ENCODE results near the gene IDH2. TPM values are rescaled to one million over a fixed set of nuclear protein-coding genes. Genes with fewer than 3 reads are reported as not detected.

The IDH2 gene
- total and polyA plus RNA-seq, 2 of the 4 experiments (the other 2 are of a cell fraction): 84.9 to 118 TPM

- no peak for DNase-seq
- intact Hi-C loops (cut with micrococcal nuclease): no loop called here
- H2BK5ac ChIP-seq (ENCODE audit: low read depth, low read length, poor library complexity, severe bottlenecking): no peak overlapping the region
- H3K27me3 ChIP-seq (ENCODE audit: control insufficient read depth, insufficient read depth, low read length): no peaks in the 10 kb centered on the region
- no peak overlapping the region for H3K4me3 ChIP-seq (ENCODE audit: insufficient read depth, low read depth, low read length)
- no peak overlapping the region for H2AFZ ChIP-seq (replicated peaks; ENCODE audit: low read length, poor library complexity)
- no TSS peak for BruUV-seq (replicated peaks)
- no peak overlapping the region for H3K18ac ChIP-seq (ENCODE audit: low read depth, low read length)
- H4K91ac ChIP-seq (ENCODE audit: insufficient read depth, low read depth, low read length): no peak overlapping the region
- in situ Hi-C loops (cut with MboI; ENCODE audit: low sequenced_read_pairs): no loop called here
- H4K8ac ChIP-seq (ENCODE audit: low read depth in 2 of 2, low read length in 2 of 2): no peak overlapping the region
- no peaks in the 10 kb centered on the region for H3K9me3 ChIP-seq (ENCODE audit: control insufficient read depth, insufficient read depth, low read length)
- no peak overlapping the region for H3K56ac ChIP-seq (ENCODE audit: extremely low read depth, insufficient read depth, low read length)
- H4K20me1 ChIP-seq (ENCODE audit: insufficient read depth, low read length): no peaks in the 10 kb centered on the region
- no peak overlapping the region for H2BK20ac ChIP-seq (ENCODE audit: low read depth, low read length)
- H3K4me1 ChIP-seq (ENCODE audit: control insufficient read depth, insufficient read depth, low read length): peaks cover 10% of the 10 kb centered on the region
- H3K9ac ChIP-seq (ENCODE audit: low read depth, low read length): no peak overlapping the region
- H2AK9ac ChIP-seq (replicated peaks; ENCODE audit: low read depth, low read length, poor library complexity): no peak overlapping the region
- no peak for ATAC-seq (ENCODE audit: low read depth)
- H2AK5ac ChIP-seq (ENCODE audit: low read depth, low read length): 0 out of 2 replicates have a peak overlapping the region, but pooled peaks have one; percentile 14
- dilution Hi-C loops (cut with HindIII; ENCODE audit: low sequenced_read_pairs, unreplicated experiment): no loop called here
- H3K27ac ChIP-seq (ENCODE audit: insufficient read depth, low read length): no peak overlapping the region
- no peak overlapping the region for H3K23ac ChIP-seq (ENCODE audit: low read depth, low read length)
- H2BK15ac ChIP-seq (ENCODE audit: low read depth, low read length): no peak overlapping the region
- CTCF ChIA-PET: interaction anchor here (1.3 kb wide), 1 partner anchor 74 kb away, joined by 3 read pairs; no protein-coding TSS in a partner anchor
- no peak overlapping the region for H3K4ac ChIP-seq (ENCODE audit: low read depth, low read length)
- 68% methylated on average over 4 of the region's 9 CpGs; no CpG with 5 or more reads in 1 of the 2 experiments for WGBS, 2 experiments (ENCODE audit: extremely low coverage in 2 of 2, insufficient read length in 1 of 2)
- TF ChIP-seq CTCF (conservative IDR thresholded peaks at IDR 0.05; ENCODE audit: low read depth, low read length) (no peak), CHD1 (IDR thresholded peaks at IDR 0.05; ENCODE audit: low read depth, low read length) (no peak), NFE2L2 (IDR thresholded peaks at IDR 0.05; ENCODE audit: low read depth, low read length) (no peak), POLR2A (IDR thresholded peaks at IDR 0.05; ENCODE audit: low read depth, low read length) (no peak), RFX5 (IDR thresholded peaks at IDR 0.05; ENCODE audit: low read depth, low read length) (no peak), MAZ (IDR thresholded peaks at IDR 0.05; ENCODE audit: borderline replicate concordance, low read depth, low read length) (no peak), RCOR1 (IDR thresholded peaks at IDR 0.05; ENCODE audit: insufficient replicate concordance, low read length) (no peak), USF2 (IDR thresholded peaks at IDR 0.05; ENCODE audit: low read depth, low read length) (no peak), MXI1 (IDR thresholded peaks at IDR 0.05; ENCODE audit: borderline replicate concordance, low read depth, low read length) (no peak), CEBPB (IDR thresholded peaks at IDR 0.05; ENCODE audit: low read depth, low read length) (no peak), BHLHE40 (IDR thresholded peaks at IDR 0.05; ENCODE audit: low read depth, low read length) (no peak), RAD21 (IDR thresholded peaks at IDR 0.05; ENCODE audit: low read length) (no peak)
- no peak overlapping the region for H4K5ac ChIP-seq (ENCODE audit: low read depth, low read length)
- no peak overlapping the region for H3K4me2 ChIP-seq (ENCODE audit: low read depth, low read length)
- POLR2A ChIA-PET (ENCODE audit: unreplicated experiment): no interaction called here
- H3K36me3 ChIP-seq (ENCODE audit: control insufficient read depth, insufficient read depth, low read length): no peaks in the 10 kb centered on the region
- H3K9me1 ChIP-seq (ENCODE audit: insufficient read depth, low read length): no peaks in the 10 kb centered on the region
- no peak overlapping the region for H3K14ac ChIP-seq (replicated peaks; ENCODE audit: low read depth, low read length)
- H3K79me1 ChIP-seq (ENCODE audit: low read depth in 1 of 2, low read length in 2 of 2): no peaks in the 10 kb centered on the region
- no peak overlapping the region for H2BK120ac ChIP-seq (ENCODE audit: low read depth, low read length)
Observed at GRCh38 chr15:90145259-90145658, 43.0 kb upstream of the IDH2 start.
